Measurements from ENCODE around the gene DCAF4L1. TPM values are rescaled to one million over a fixed set of nuclear protein-coding genes. Genes with fewer than 3 reads are reported as not detected.

DCAF4L1 gene
- total and polyA plus RNA-seq, 2 of the 4 experiments (the other 2 are of a cell fraction), result 0.07 to 0.18 TPM

GRCh38 chr4:41940834-41941233, 40.7 kb upstream of the DCAF4L1 start:
- Histone ChIP-seq H4K5ac (ENCODE audit: low read depth, low read length) (no peak overlapping the region), H3K9ac (ENCODE audit: low read depth, low read length) (no peak overlapping the region), H3K18ac (ENCODE audit: low read depth, low read length) (no peak overlapping the region), H2BK15ac (ENCODE audit: low read depth, low read length) (no peak overlapping the region), H3K4me1 (ENCODE audit: control insufficient read depth, insufficient read depth, low read length) (peaks cover 7% of the 10 kb centered on the region), H3K27ac (ENCODE audit: insufficient read depth, low read length) (no peak overlapping the region), H3K4ac (ENCODE audit: low read depth, low read length) (no peak overlapping the region), H2AK5ac (ENCODE audit: low read depth, low read length) (no peak overlapping the region), H3K9me3 (ENCODE audit: control insufficient read depth, insufficient read depth, low read length) (no peaks in the 10 kb centered on the region), H3K27me3 (ENCODE audit: control insufficient read depth, insufficient read depth, low read length) (no peaks in the 10 kb centered on the region), H3K4me2 (ENCODE audit: low read depth, low read length) (no peak overlapping the region), H3K79me1 (ENCODE audit: low read depth in 1 of 2, low read length in 2 of 2) (peaks cover 7 to 21% of the 10 kb centered on the region in 2 experiments), H3K23ac (ENCODE audit: low read depth, low read length) (no peak overlapping the region), H3K9me1 (ENCODE audit: insufficient read depth, low read length) (peaks cover 5% of the 10 kb centered on the region; the same call in 1 of the 2 replicates), H3K56ac (ENCODE audit: extremely low read depth, insufficient read depth, low read length) (no peak overlapping the region), H3K4me3 (ENCODE audit: insufficient read depth, low read depth, low read length) (no peak overlapping the region), H2AK9ac (replicated peaks; ENCODE audit: low read depth, low read length, poor library complexity) (no peak overlapping the region), H4K91ac (ENCODE audit: insufficient read depth, low read depth, low read length) (no peak overlapping the region), H4K20me1 (ENCODE audit: insufficient read depth, low read length) (peaks cover 8% of the 10 kb centered on the region; the same call in 1 of the 2 replicates), H3K36me3 (ENCODE audit: control insufficient read depth, insufficient read depth, low read length) (peaks cover 5% of the 10 kb centered on the region), H4K8ac (ENCODE audit: low read depth in 2 of 2, low read length in 2 of 2) (no peak overlapping the region), H2BK5ac (ENCODE audit: low read depth, low read length, poor library complexity, severe bottlenecking) (no peak overlapping the region), H3K14ac (replicated peaks; ENCODE audit: low read depth, low read length) (no peak overlapping the region), H2BK120ac (ENCODE audit: low read depth, low read length) (no peak overlapping the region), H2AFZ (replicated peaks; ENCODE audit: low read length, poor library complexity) (no peak overlapping the region), H2BK20ac (ENCODE audit: low read depth, low read length) (no peak overlapping the region)
- TF ChIP-seq RAD21 (IDR thresholded peaks at IDR 0.05; ENCODE audit: low read length) (no peak), MAFK (IDR thresholded peaks at IDR 0.05; ENCODE audit: low read depth, low read length) (peak; percentile 22; the same call in 1 of the 2 replicates)
- ChIA-PET CTCF (no interaction called here), POLR2A (ENCODE audit: unreplicated experiment) (no interaction called here)
- no TSS peak for BruUV-seq (replicated peaks)
- ATAC-seq (ENCODE audit: low read depth), result peak; percentile 62
- DNase-seq, result peak; percentile 59
- in situ Hi-C loops (cut with MboI; ENCODE audit: low sequenced_read_pairs), result no loop called here
- dilution Hi-C loops (cut with HindIII; ENCODE audit: low sequenced_read_pairs, unreplicated experiment), result no loop called here
- intact Hi-C loops (cut with micrococcal nuclease), result no loop called here

Data from IMR-90 (cell line).